HL-60 (cell line): ENCODE data around the gene DYNC1H1.

ENCODE experiments used
- CTCF ChIP-seq: IDR thresholded peaks from one replicate; pipeline ENCODE4 v1.5.1; 2011; ENCODE audit warnings: low read length, control low read depth, inconsistent platforms; ENCODE audit not compliant: insufficient read depth
- GABPA ChIP-seq: IDR thresholded peaks from 2 replicates; pipeline ENCODE4 v1.6.1; 2012; ENCODE audit warnings: low read depth
- POLR2AphosphoS5 ChIP-seq: IDR thresholded peaks from 2 replicates; pipeline ENCODE4 v1.6.1; 2012; ENCODE audit warnings: low read depth
- REST ChIP-seq: IDR thresholded peaks from 2 replicates; pipeline ENCODE4 v1.6.1; 2012; ENCODE audit warnings: low read depth; ENCODE audit not compliant: insufficient replicate concordance
- SPI1 ChIP-seq: IDR thresholded peaks from 2 replicates; pipeline ENCODE4 v1.6.1; 2012; ENCODE audit warnings: low read depth, mild to moderate bottlenecking, borderline replicate concordance

GRCh38 chr14:102029956-102030355 is 65.6 kb downstream of the DYNC1H1 start:
- TF ChIP-seq CTCF (no peak), POLR2AphosphoS5 (no peak), GABPA (no peak), REST (no peak), SPI1 (no peak)
